ENCODE results near the gene PAPPA.

The PAPPA gene

GRCh38 chr9:116218399-116218798 lies 64.8 kb downstream of the PAPPA start:
- TF ChIP-seq ZNF423 (tag by site-specific recombination; IDR thresholded peaks at IDR 0.05): no peak
- TF ChIP-seq ZXDB (tag by site-specific recombination; IDR thresholded peaks at IDR 0.05): no peak
- no peak for TF ChIP-seq ZNF133 (tag by site-specific recombination; IDR thresholded peaks at IDR 0.05)
- no peak overlapping the region for H3K27ac ChIP-seq (ENCODE audit: extremely low read depth, low read depth, low read length)
- POLR2A ChIA-PET: no interaction called here
- H3K4me1 ChIP-seq (ENCODE audit: control insufficient read depth, insufficient read depth, low read length): no peaks in the 10 kb centered on the region
- H3K4me3 ChIP-seq (ENCODE audit: low read depth, low read length): no peak overlapping the region
- CTCF ChIA-PET: interaction anchor here (0.6 kb wide), 2 partner anchors 274 to 627 kb away, joined by 3 to 4 read pairs; no protein-coding TSS in a partner anchor
- H3K36me3 ChIP-seq (ENCODE audit: control insufficient read depth in 2 of 2, insufficient read depth in 1 of 2, low read length in 2 of 2): no peaks in the 10 kb centered on the region
- no peaks in the 10 kb centered on the region for H3K9me3 ChIP-seq (ENCODE audit: control insufficient read depth, insufficient read depth, low read depth, low read length)

GRCh38 chr9:116219686-116220085 lies 66.1 kb downstream of the PAPPA start:
- TF ChIP-seq GLIS1 (tag by site-specific recombination; IDR thresholded peaks at IDR 0.05): peak; percentile 37; the same call in 1 of the 2 replicates
- peak; percentile 57 for TF ChIP-seq FEZF1 (tag by site-specific recombination; IDR thresholded peaks at IDR 0.05)
- no peak for TF ChIP-seq ZNF514 (tag by site-specific recombination; IDR thresholded peaks at IDR 0.05)
- TF ChIP-seq ZIC2 (tag by site-specific recombination; IDR thresholded peaks at IDR 0.05): no peak
- 0 out of 2 replicates have a peak, but pooled peaks have one; percentile 24 for TF ChIP-seq ZNF600 (tag by site-specific recombination; IDR thresholded peaks at IDR 0.05)
- peak; percentile 55; the same call in 1 of the 2 replicates for TF ChIP-seq OSR2 (tag by site-specific recombination; IDR thresholded peaks at IDR 0.05)
- 0 out of 2 replicates have a peak, but pooled peaks have one; percentile 19 for TF ChIP-seq GLIS2 (tag by site-specific recombination; IDR thresholded peaks at IDR 0.05)
- TF ChIP-seq KLF17 (tag by site-specific recombination; IDR thresholded peaks at IDR 0.05): peak; percentile 36; the same call in 1 of the 2 replicates
- no peak overlapping the region for H3K27ac ChIP-seq (ENCODE audit: extremely low read depth, low read depth, low read length)
- no peaks in the 10 kb centered on the region for H3K9me3 ChIP-seq (ENCODE audit: control insufficient read depth, insufficient read depth, low read depth, low read length)
- ChIA-PET CTCF (interaction anchor here (1.3 kb wide), 1 partner anchor 626 kb away, joined by 3 read pairs; no protein-coding TSS in a partner anchor), POLR2A (interaction anchor here (1.0 kb wide), 2 partner anchors 10 to 14 kb away, joined by 3 to 4 read pairs; no protein-coding TSS in a partner anchor)
- no peaks in the 10 kb centered on the region for H3K36me3 ChIP-seq (ENCODE audit: control insufficient read depth in 2 of 2, insufficient read depth in 1 of 2, low read length in 2 of 2)
- no peak overlapping the region for H3K4me3 ChIP-seq (ENCODE audit: low read depth, low read length)
- H3K4me1 ChIP-seq (ENCODE audit: control insufficient read depth, insufficient read depth, low read length): no peaks in the 10 kb centered on the region

- Histone ChIP-seq H3K9me3 (ENCODE audit: control insufficient read depth, insufficient read depth, low read depth, low read length) (no peaks in the 10 kb centered on the region), H3K36me3 (ENCODE audit: control insufficient read depth in 2 of 2, insufficient read depth in 1 of 2, low read length in 2 of 2) (no peaks in the 10 kb centered on the region), H3K4me3 (ENCODE audit: low read depth, low read length) (no peak overlapping the region), H3K27ac (ENCODE audit: extremely low read depth, low read depth, low read length) (no peak overlapping the region), H3K4me1 (ENCODE audit: control insufficient read depth, insufficient read depth, low read length) (no peaks in the 10 kb centered on the region)
- ChIA-PET CTCF (interaction anchor here (0.6 to 0.8 kb wide), 2 partner anchors 436 to 637 kb away, joined by 3 to 4 read pairs; no protein-coding TSS in a partner anchor), POLR2A (interaction anchor here (1.7 kb wide), 1 partner anchor 10 kb away, joined by 6 read pairs; no protein-coding TSS in a partner anchor)
- no peak for TF ChIP-seq SALL2 (tag by site-specific recombination; IDR thresholded peaks at IDR 0.05; ENCODE audit: borderline replicate concordance)
- no peak for TF ChIP-seq ZNF433 (tag by site-specific recombination; IDR thresholded peaks at IDR 0.05; ENCODE audit: low read depth)
- TF ChIP-seq PRDM1 (tag by site-specific recombination; IDR thresholded peaks at IDR 0.05): no peak
- TF ChIP-seq ZBTB7A (tag by site-specific recombination; IDR thresholded peaks at IDR 0.05; ENCODE audit: low read depth): no peak
Observed at GRCh38 chr9:116223926-116224325, 70.3 kb downstream of the PAPPA start.

- H3K4me3 ChIP-seq (ENCODE audit: low read depth, low read length): no peak overlapping the region
- TF ChIP-seq ZNF785 (tag by site-specific recombination; IDR thresholded peaks at IDR 0.05): no peak
- POLR2A ChIA-PET: no interaction called here
- no peaks in the 10 kb centered on the region for H3K36me3 ChIP-seq (ENCODE audit: control insufficient read depth in 2 of 2, insufficient read depth in 1 of 2, low read length in 2 of 2)
- CTCF ChIA-PET: interaction anchor here (0.6 to 1.0 kb wide), 3 partner anchors 14 to 140 kb away, joined by 3 to 5 read pairs (median 3); no protein-coding TSS in a partner anchor
- H3K9me3 ChIP-seq (ENCODE audit: control insufficient read depth, insufficient read depth, low read depth, low read length): no peaks in the 10 kb centered on the region
- no peak overlapping the region for H3K27ac ChIP-seq (ENCODE audit: extremely low read depth, low read depth, low read length)
- H3K4me1 ChIP-seq (ENCODE audit: control insufficient read depth, insufficient read depth, low read length): no peaks in the 10 kb centered on the region
Observed at GRCh38 chr9:116230051-116230632, 76.6 kb downstream of the PAPPA start.

Data from HEK293 (cell line).